Effector CD4-positive, alpha-beta T cell (primary cell): ENCODE measurements around the gene NPS. TPM values are rescaled to one million over a fixed set of nuclear protein-coding genes. Genes with fewer than 3 reads are reported as not detected.

Experiments used
- DNase-seq: peaks from one replicate; pipeline ENCODE4 v3.0.0-alpha.2; 2020
- total RNA-seq: gene quantifications from one replicate; lab custom pipeline; 2026; lab: John Stamatoyannopoulos, UW

The NPS gene
- total RNA-seq = not detected

GRCh38 chr10:127549009-127549408 is at the start of gene NPS:
NPS (plus strand) TSS chr10:127549309; CDS start chr10:127549369, 60 bp downstream.
- DNase-seq = no peak

- DNase-seq = no peak
Measured at GRCh38 chr10:127500127-127500526, 49.0 kb upstream of the NPS start.

- DNase-seq = no peak
Measured at GRCh38 chr10:127506094-127506493, 43.0 kb upstream of the NPS start.

- no peak for DNase-seq
Measured at GRCh38 chr10:127522298-127522697, 26.8 kb upstream of the NPS start.

GRCh38 chr10:127523476-127523875 is 25.6 kb upstream of the NPS start:
- DNase-seq = no peak

- no peak for DNase-seq
Measured at GRCh38 chr10:127524229-127524628, 24.9 kb upstream of the NPS start.

GRCh38 chr10:127524908-127525665 is 24.0 kb upstream of the NPS start:
- no peak for DNase-seq

GRCh38 chr10:127525686-127526085 is 23.4 kb upstream of the NPS start:
- no peak for DNase-seq

GRCh38 chr10:127526161-127526560 is 22.9 kb upstream of the NPS start:
- no peak for DNase-seq

GRCh38 chr10:127527320-127527719 is 21.8 kb upstream of the NPS start:
- DNase-seq = no peak

GRCh38 chr10:127527891-127528290 is 21.2 kb upstream of the NPS start:
- DNase-seq = no peak

GRCh38 chr10:127532193-127532592 is 16.9 kb upstream of the NPS start:
- DNase-seq = no peak

- DNase-seq = no peak
Measured at GRCh38 chr10:127532659-127533058, 16.4 kb upstream of the NPS start.

- no peak for DNase-seq
Measured at GRCh38 chr10:127534074-127534473, 15.0 kb upstream of the NPS start.

GRCh38 chr10:127534496-127534895 is 14.6 kb upstream of the NPS start:
- no peak for DNase-seq

- no peak for DNase-seq
Measured at GRCh38 chr10:127535802-127536515, 13.2 kb upstream of the NPS start.

GRCh38 chr10:127536972-127537760 is 11.9 kb upstream of the NPS start:
- DNase-seq = no peak

GRCh38 chr10:127537924-127538323 is 11.2 kb upstream of the NPS start:
- DNase-seq = no peak

GRCh38 chr10:127548022-127548421 is 1.1 kb upstream of the NPS start:
- DNase-seq = no peak

GRCh38 chr10:127550861-127551260 is 1.8 kb downstream of the NPS start:
- no peak for DNase-seq

- no peak for DNase-seq
Measured at GRCh38 chr10:127552446-127552845, 3.3 kb downstream of the NPS start.

GRCh38 chr10:127553417-127553816 is 4.3 kb downstream of the NPS start:
- DNase-seq = no peak

- no peak for DNase-seq
Measured at GRCh38 chr10:127556916-127557315, 7.8 kb downstream of the NPS start.

- DNase-seq = no peak
Measured at GRCh38 chr10:127561647-127562046, 12.5 kb downstream of the NPS start.
